ENCODE data around the gene THRSP. TPM values are rescaled to one million over a fixed set of nuclear protein-coding genes. Genes with fewer than 3 reads are reported as not detected.

Gene THRSP
- total RNA-seq, 2 donors from 2014 or later = not detected

- Histone ChIP-seq H3K27me3 (ENCODE audit: control insufficient read depth, insufficient read depth, low read length, poor library complexity, severe bottlenecking) (no peaks in the 10 kb centered on the region), H3K9me3 (ENCODE audit: control insufficient read depth, low read length) (peaks cover 12% of the 10 kb centered on the region), H3K36me3 (ENCODE audit: control insufficient read depth, insufficient read depth, low read length) (peaks cover 28% of the 10 kb centered on the region), H3K4me3 (ENCODE audit: low read length) (no peak overlapping the region), H3K9ac (ENCODE audit: extremely low read depth, low read length, poor library complexity, severe bottlenecking) (no peak overlapping the region), H3K4me1 (ENCODE audit: control insufficient read depth, insufficient read depth, low read length) (no peaks in the 10 kb centered on the region), H3K27ac (ENCODE audit: low read depth, low read length) (no peak overlapping the region)
- Mint-ChIP-seq H3K36me3 (ENCODE audit: low read depth) (peaks cover 39% of the 10 kb centered on the region), H3K27ac (no peak overlapping the region), H3K4me1 (peaks cover 2% of the 10 kb centered on the region), H3K27me3 (ENCODE audit: insufficient read depth) (no peaks in the 10 kb centered on the region), H3K9me3 (peaks cover 17% of the 10 kb centered on the region), H3K4me3 (no peak overlapping the region)
- 100% methylated on average over 2 of the region's 2 CpGs; no CpG with 5 or more reads in 1 of the 2 experiments for WGBS, 2 experiments (ENCODE audit: insufficient coverage in 1 of 2, insufficient read length in 1 of 2)
- TF ChIP-seq CTCF (conservative IDR thresholded peaks at IDR 0.05) = no peak
- DNase-seq = no peak
Measured at GRCh38 chr11:78094250-78094649, 30.6 kb downstream of the THRSP start.

DNA sequence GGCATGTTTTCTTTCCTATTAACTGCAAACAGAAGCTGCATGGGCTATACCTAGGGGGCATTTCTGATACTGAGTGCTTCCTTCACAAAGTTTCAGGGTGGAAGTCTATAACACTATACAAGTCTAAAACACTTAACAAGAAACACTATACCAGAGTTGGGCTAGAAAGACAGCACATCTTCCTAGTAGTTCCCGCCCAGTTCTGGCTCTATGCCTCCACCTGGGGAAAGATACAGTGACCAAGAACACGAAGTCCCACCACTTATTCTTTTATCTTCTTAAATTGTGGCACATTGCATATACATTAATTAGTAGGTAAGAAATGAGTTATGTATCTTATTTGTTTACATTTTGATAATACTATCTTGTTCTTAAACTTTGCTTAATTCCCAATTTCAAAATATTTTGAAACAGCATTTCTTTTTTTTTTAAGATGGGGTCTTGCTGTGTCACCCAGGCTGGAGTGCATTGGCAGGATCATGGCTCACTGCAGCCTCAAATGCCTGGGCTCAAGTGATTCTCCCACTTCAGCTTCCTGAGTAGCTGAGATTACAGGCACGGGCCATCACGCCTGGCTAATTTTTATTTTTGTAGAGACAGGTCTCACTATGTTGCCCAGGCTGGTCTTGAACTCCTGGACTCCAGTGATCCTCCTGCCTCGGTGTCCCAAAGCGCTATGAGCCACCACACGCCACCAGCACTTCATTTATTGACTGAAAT lies 34.2 kb downstream of the THRSP start:
- no peaks in the 10 kb centered on the region for H3K4me1 Mint-ChIP-seq
- H3K27me3 ChIP-seq (ENCODE audit: control insufficient read depth, insufficient read depth, low read length, poor library complexity, severe bottlenecking) = no peaks in the 10 kb centered on the region
- no peaks in the 10 kb centered on the region for H3K9me3 ChIP-seq (ENCODE audit: control insufficient read depth, low read length)
- peaks cover 53% of the 10 kb centered on the region for H3K36me3 ChIP-seq (ENCODE audit: control insufficient read depth, insufficient read depth, low read length)
- no peak overlapping the region for H3K27ac Mint-ChIP-seq
- H3K9me3 Mint-ChIP-seq = no peaks in the 10 kb centered on the region
- no peaks in the 10 kb centered on the region for H3K27me3 Mint-ChIP-seq (ENCODE audit: insufficient read depth)
- H3K4me1 ChIP-seq (ENCODE audit: control insufficient read depth, insufficient read depth, low read length) = no peaks in the 10 kb centered on the region
- peaks cover 55% of the 10 kb centered on the region for H3K36me3 Mint-ChIP-seq (ENCODE audit: low read depth)
- H3K4me3 Mint-ChIP-seq = no peak overlapping the region
- no peak overlapping the region for H3K9ac ChIP-seq (ENCODE audit: extremely low read depth, low read length, poor library complexity, severe bottlenecking)
- no peak overlapping the region for H3K27ac ChIP-seq (ENCODE audit: low read depth, low read length)
- no peak overlapping the region for H3K4me3 ChIP-seq (ENCODE audit: low read length)
- TF ChIP-seq CTCF (conservative IDR thresholded peaks at IDR 0.05) = no peak
- WGBS, 2 experiments (ENCODE audit: insufficient coverage in 1 of 2, insufficient read length in 1 of 2) = 92 to 94% methylated on average over 3 to 7 of the region's 7 CpGs
- no peak for DNase-seq

DNA sequence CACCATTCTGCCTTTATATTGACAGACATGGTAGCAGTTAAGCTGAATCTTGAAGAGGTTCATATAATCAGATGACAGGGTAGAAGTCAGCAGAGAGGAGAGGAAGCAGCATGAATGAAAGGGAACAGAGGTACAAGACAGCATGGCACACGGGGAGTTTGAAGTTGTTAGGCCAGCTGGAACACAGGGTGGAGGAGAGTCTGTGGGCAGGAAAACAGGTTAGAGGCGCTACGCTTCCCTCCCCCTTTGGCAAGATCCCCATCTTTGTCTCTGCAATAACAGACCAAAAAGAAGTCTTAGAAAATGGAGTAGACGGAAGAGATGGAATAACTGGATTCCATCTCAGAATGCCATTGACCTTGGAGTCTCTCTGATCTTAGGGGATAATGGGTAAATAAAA lies 36.0 kb downstream of the THRSP start:
- Mint-ChIP-seq H3K4me1 (no peaks in the 10 kb centered on the region), H3K9me3 (no peaks in the 10 kb centered on the region), H3K36me3 (ENCODE audit: low read depth) (peaks cover 51% of the 10 kb centered on the region), H3K4me3 (no peak overlapping the region), H3K27me3 (ENCODE audit: insufficient read depth) (no peaks in the 10 kb centered on the region), H3K27ac (no peak overlapping the region)
- no peaks in the 10 kb centered on the region for H3K27me3 ChIP-seq (ENCODE audit: control insufficient read depth, insufficient read depth, low read length, poor library complexity, severe bottlenecking)
- DNase-seq = no peak
- TF ChIP-seq CTCF (conservative IDR thresholded peaks at IDR 0.05) = no peak
- no peak overlapping the region for H3K4me3 ChIP-seq (ENCODE audit: low read length)
- no peak overlapping the region for H3K27ac ChIP-seq (ENCODE audit: low read depth, low read length)
- H3K9me3 ChIP-seq (ENCODE audit: control insufficient read depth, low read length) = no peaks in the 10 kb centered on the region
- no peaks in the 10 kb centered on the region for H3K4me1 ChIP-seq (ENCODE audit: control insufficient read depth, insufficient read depth, low read length)
- H3K36me3 ChIP-seq (ENCODE audit: control insufficient read depth, insufficient read depth, low read length) = peaks cover 57% of the 10 kb centered on the region
- 91% methylated on average over 4 of the region's 4 CpGs; no CpG with 5 or more reads in 1 of the 2 experiments for WGBS, 2 experiments (ENCODE audit: insufficient coverage in 1 of 2, insufficient read length in 1 of 2)
- no peak overlapping the region for H3K9ac ChIP-seq (ENCODE audit: extremely low read depth, low read length, poor library complexity, severe bottlenecking)

Data from endodermal cell (in vitro differentiated cells).